Stimulated activated CD8-positive, alpha-beta memory T cell treated with anti-CD3 and anti-CD28 coated beads, Interleukin-12 subunit alpha, Interleukin-12 subunit beta, amount 100 ng/mL, for 1 hour (primary cell): ENCODE measurements around the gene MYO7B.

Source experiments
- DNase-seq: peaks from one replicate; pipeline ENCODE4 v3.0.0-alpha.2; 2020; ENCODE audit warnings: low read depth

Gene MYO7B

GRCh38 chr2:127651971-127652550 lies 116.6 kb downstream of the MYO7B start:
- DNase-seq, result no peak

- DNase-seq, result no peak
Measured at GRCh38 chr2:127652786-127653357, 117.4 kb downstream of the MYO7B start.

- DNase-seq, result no peak
Measured at GRCh38 chr2:127653421-127654083, 118.1 kb downstream of the MYO7B start.

- DNase-seq, result no peak
Measured at GRCh38 chr2:127654084-127654837, 118.8 kb downstream of the MYO7B start.

- DNase-seq, result no peak
Measured at GRCh38 chr2:127654838-127655175, 119.3 kb downstream of the MYO7B start.

- DNase-seq, result no peak
Measured at GRCh38 chr2:127655209-127656073, 120.0 kb downstream of the MYO7B start.

GRCh38 chr2:127656569-127657231 lies 121.2 kb downstream of the MYO7B start:
- DNase-seq, result no peak

GRCh38 chr2:127657232-127657595 lies 121.7 kb downstream of the MYO7B start:
- no peak for DNase-seq

- DNase-seq, result no peak
Measured at GRCh38 chr2:127658146-127658545, 122.7 kb downstream of the MYO7B start.

- DNase-seq, result no peak
Measured at GRCh38 chr2:127658641-127659407, 123.3 kb downstream of the MYO7B start.

GRCh38 chr2:127659408-127660290 lies 124.2 kb downstream of the MYO7B start:
- DNase-seq, result no peak

GRCh38 chr2:127660291-127660578 lies 124.8 kb downstream of the MYO7B start:
- no peak for DNase-seq

- no peak for DNase-seq
Measured at GRCh38 chr2:127661072-127661649, 125.7 kb downstream of the MYO7B start.

GRCh38 chr2:127661949-127662510 lies 126.5 kb downstream of the MYO7B start:
- no peak for DNase-seq

GRCh38 chr2:127662937-127663565 lies 127.6 kb downstream of the MYO7B start:
- no peak for DNase-seq

GRCh38 chr2:127663566-127664064 lies 128.1 kb downstream of the MYO7B start:
- no peak for DNase-seq

GRCh38 chr2:127664065-127664894 lies 128.8 kb downstream of the MYO7B start:
- no peak for DNase-seq

- no peak for DNase-seq
Measured at GRCh38 chr2:127664895-127665225, 129.4 kb downstream of the MYO7B start.
